Peyer's patch (tissue), 4 donors: Measurements from ENCODE around the gene TMEM131L. TPM values are rescaled to one million over a fixed set of nuclear protein-coding genes. Genes with fewer than 3 reads are reported as not detected.
A peak's percentile ranks its signal among the peaks of the same experiment; 100 is the strongest.

Source experiments
- DNase-seq, 3 donors: peaks; one replicate each; pipeline ENCODE4 v3.0.0-alpha.2; 2017 to 2019
- H3K27ac ChIP-seq, 4 donors: fragments of 200-600 bp; sonication (generic); one replicate each; pipeline ENCODE4 v1.5.1; 2016 to 2019
- H3K27me3 ChIP-seq, 2 donors: fragments of 200-600 bp; sonication (generic); one replicate each; pipeline ENCODE4 v1.5.1; 2019
- H3K36me3 ChIP-seq, 3 donors: fragments of 200-600 bp; sonication (generic); one replicate each; pipeline ENCODE4 v1.5.1; 2016 to 2019
- H3K4me1 ChIP-seq, 4 donors: fragments of 200-600 bp; sonication (generic); one replicate each; pipeline ENCODE4 v1.5.1; 2016 to 2019
- H3K4me3 ChIP-seq, 4 donors: fragments of 200-600 bp; sonication (generic); 1 replicate in 3 of 4; 2 replicates in 1 of 4; pipeline ENCODE4 v1.5.1; 2016 to 2019; ENCODE audit warnings: mild to moderate bottlenecking in 1 of 4
- H3K9me3 ChIP-seq, 4 donors: fragments of 200-600 bp; sonication (generic); one replicate each; pipeline ENCODE4 v1.5.1; 2016 to 2019; ENCODE audit warnings: mild to moderate bottlenecking in 1 of 4
- CTCF ChIP-seq, 6 experiments: fragments of 450-650 bp in 4 of 6; fragments of 200-600 bp in 2 of 6; sonication (generic) in 1 of 6; IDR thresholded peaks; one replicate each; pipeline ENCODE4 v1.5.1; 2017 to 2019; ENCODE audit warnings: antibody characterized with exemption in 6 of 6, mild to moderate bottlenecking in 3 of 6, moderate library complexity in 1 of 6
- POLR2A ChIP-seq, 2 donors: fragments of 450-650 bp; IDR thresholded peaks; one replicate each; pipeline ENCODE4 v1.5.1; 2017; ENCODE audit warnings: antibody characterized with exemption in 2 of 2, mild to moderate bottlenecking in 2 of 2, moderate library complexity in 2 of 2
- total RNA-seq, 4 donors: library from RNA; depleted of rRNA; stranded (reverse); fragments of >200 nt; gene quantifications; one replicate each; pipeline ENCODE4 v1.1.0, GENCODE V29; 2016

The TMEM131L gene
- total RNA-seq, 4 donors from 2014 or later: 5.2 to 54.5 (median 7.0) TPM

GRCh38 chr4:153628796-153629315 lies 162.7 kb downstream of the TMEM131L start:
- Histone ChIP-seq H3K4me1 (no peaks in the 10 kb centered on the region), H3K36me3 (peaks cover 0 to 38% (median 0%) of the 10 kb centered on the region in 3 donors), H3K27me3 (no peaks in the 10 kb centered on the region), H3K9me3 (no peaks in the 10 kb centered on the region), H3K27ac (no peak overlapping the region), H3K4me3 (no peak overlapping the region)
- no peak for DNase-seq
- TF ChIP-seq POLR2A (IDR thresholded peaks at IDR 0.05) (no peak), CTCF (IDR thresholded peaks at IDR 0.05) (no peak)

GRCh38 chr4:153629776-153630175 lies 163.6 kb downstream of the TMEM131L start:
- Histone ChIP-seq H3K27me3 (no peaks in the 10 kb centered on the region), H3K9me3 (no peaks in the 10 kb centered on the region), H3K4me1 (no peaks in the 10 kb centered on the region), H3K36me3 (peaks cover 0 to 39% (median 0%) of the 10 kb centered on the region in 3 donors), H3K4me3 (no peak overlapping the region), H3K27ac (no peak overlapping the region)
- DNase-seq: no peak
- TF ChIP-seq POLR2A (IDR thresholded peaks at IDR 0.05) (no peak), CTCF (IDR thresholded peaks at IDR 0.05) (no peak)

- DNase-seq: no peak
- Histone ChIP-seq H3K4me1 (no peaks in the 10 kb centered on the region), H3K27me3 (no peaks in the 10 kb centered on the region), H3K4me3 (no peak overlapping the region), H3K9me3 (no peaks in the 10 kb centered on the region), H3K36me3 (peaks cover 0 to 29% (median 0%) of the 10 kb centered on the region in 3 donors), H3K27ac (no peak overlapping the region)
- TF ChIP-seq POLR2A (IDR thresholded peaks at IDR 0.05) (no peak), CTCF (IDR thresholded peaks at IDR 0.05) (peak in 5 of 6 experiments; percentile 39 to 52 (median 46))
These were observed 168.7 kb downstream of the TMEM131L start for GRCh38 chr4:153634738-153635353.

- H3K27me3 ChIP-seq: no peaks in the 10 kb centered on the region
- DNase-seq: no peak
- no peak for TF ChIP-seq CTCF (IDR thresholded peaks at IDR 0.05)
- no peak for TF ChIP-seq POLR2A (IDR thresholded peaks at IDR 0.05)
- H3K4me1 ChIP-seq: no peaks in the 10 kb centered on the region
- no peak overlapping the region for H3K4me3 ChIP-seq
- no peak overlapping the region for H3K27ac ChIP-seq
- no peaks in the 10 kb centered on the region for H3K9me3 ChIP-seq
- peaks cover 0 to 25% (median 0%) of the 10 kb centered on the region in 3 donors for H3K36me3 ChIP-seq
These were observed 169.7 kb downstream of the TMEM131L start for GRCh38 chr4:153635846-153636245.

GRCh38 chr4:153637201-153637600 lies 171.0 kb downstream of the TMEM131L start:
- no peak for DNase-seq
- Histone ChIP-seq H3K4me1 (no peaks in the 10 kb centered on the region), H3K4me3 (no peak overlapping the region), H3K27ac (no peak overlapping the region), H3K27me3 (no peaks in the 10 kb centered on the region), H3K9me3 (no peaks in the 10 kb centered on the region), H3K36me3 (peaks cover 0 to 25% (median 0%) of the 10 kb centered on the region in 3 donors)
- TF ChIP-seq CTCF (IDR thresholded peaks at IDR 0.05): no peak
- no peak for TF ChIP-seq POLR2A (IDR thresholded peaks at IDR 0.05)
